H1 (cell line): ENCODE data around the gene MTNR1A. TPM values are rescaled to one million over a fixed set of nuclear protein-coding genes. Genes with fewer than 3 reads are reported as not detected.

Experiments
- CTCF ChIA-PET: fragments of 300-600 bp; sonication (Branson Sonifier 250); formaldehyde crosslinking; loops from one replicate; lab custom pipeline; 2021; ENCODE audit not compliant: partially characterized antibody; lab: Charles Lee
- POLR2A ChIA-PET: fragments of 300-600 bp; sonication (Branson Sonifier 250); formaldehyde crosslinking; loops from one replicate; lab custom pipeline; 2021; ENCODE audit warnings: inconsistent platforms; ENCODE audit not compliant: partially characterized antibody; lab: Charles Lee
- DNase-seq, 2 experiments: peaks; one replicate each; pipeline versions ENCODE4 v3.0.0 to v3.0.0-alpha.2; 2010 to 2022; ENCODE audit warnings: low spot score in 2 of 2, low read depth in 1 of 2, mixed read lengths in 1 of 2
- FAIRE-seq: peaks from 2 replicates; lab custom pipeline; 2011; peaks lifted over from hg19 to GRCh38; lab: Jason Lieb, UNC
- H2AFZ ChIP-seq: 2 replicates; pipeline ENCODE4 v1.8.1; 2012; ENCODE audit warnings: low read length, inconsistent platforms
- H2AK5ac ChIP-seq: 2 replicates; pipeline ENCODE4 v1.6.1; 2013; ENCODE audit warnings: low read depth, low read length
- H2BK120ac ChIP-seq: replicated peaks from 2 replicates; pipeline ENCODE3; 2013; ENCODE audit warnings: low read depth, low read length, inconsistent platforms
- H2BK12ac ChIP-seq: 2 replicates; pipeline ENCODE4 v1.6.1; 2013; ENCODE audit warnings: low read depth, low read length
- H2BK15ac ChIP-seq: 2 replicates; pipeline ENCODE4 v1.6.1; 2013; ENCODE audit warnings: low read length
- H2BK20ac ChIP-seq: 2 replicates; pipeline ENCODE4 v1.6.1; 2013; ENCODE audit warnings: low read length
- H2BK5ac ChIP-seq: 2 replicates; pipeline ENCODE4 v1.6.1; 2013; ENCODE audit warnings: low read depth, low read length
- H3K14ac ChIP-seq: 2 replicates; pipeline ENCODE4 v1.6.1; 2013; ENCODE audit warnings: inconsistent platforms; ENCODE audit not compliant: insufficient read length
- H3K18ac ChIP-seq: 2 replicates; pipeline ENCODE4 v1.6.1; 2013; ENCODE audit warnings: low read length; ENCODE audit errors: extremely low read depth
- H3K23ac ChIP-seq: 2 replicates; pipeline ENCODE4 v1.6.1; 2013; ENCODE audit warnings: inconsistent platforms; ENCODE audit not compliant: insufficient read length
- H3K23me2 ChIP-seq: 2 replicates; pipeline ENCODE4 v1.6.1; 2013; ENCODE audit warnings: low read depth, low read length
- H3K27ac ChIP-seq: 2 replicates; pipeline ENCODE4 v1.6.1; 2011; ENCODE audit warnings: low read depth, low read length, inconsistent platforms
- H3K27me3 ChIP-seq, 4 experiments: replicated peaks in 1 of 4; 1 replicate in 1 of 4; 2 replicates in 3 of 4; pipeline versions ENCODE4 v1.6.1 to v1.8.1; 2011 to 2013; ENCODE audit warnings: low read length in 3 of 4, mild to moderate bottlenecking in 3 of 4, inconsistent platforms in 2 of 4, mixed read lengths in 2 of 4, moderate library complexity in 1 of 4; ENCODE audit not compliant: control insufficient read depth in 3 of 4, insufficient read depth in 3 of 4; ENCODE audit errors: extremely low read depth in 1 of 4
- H3K36me3 ChIP-seq, 4 experiments: 2 replicates each; pipeline versions ENCODE4 v1.6.1 to v1.8.1; 2011 to 2013; ENCODE audit warnings: mild to moderate bottlenecking in 4 of 4, low read length in 3 of 4, moderate library complexity in 2 of 4, control low read depth in 1 of 4, inconsistent platforms in 1 of 4; ENCODE audit not compliant: insufficient read depth in 4 of 4, control insufficient read depth in 2 of 4
- H3K4ac ChIP-seq: replicated peaks from 2 replicates; pipeline ENCODE3; 2013; ENCODE audit warnings: low read length, low read depth, mixed read lengths, inconsistent platforms; ENCODE audit not compliant: insufficient read length
- H3K4me1 ChIP-seq, 4 experiments: replicated peaks in 1 of 4; 1 replicate in 1 of 4; 2 replicates in 3 of 4; pipeline versions ENCODE4 v1.6.1 to v1.8.1; 2011 to 2013; ENCODE audit warnings: low read length in 3 of 4, inconsistent platforms in 2 of 4, mixed read lengths in 1 of 4; ENCODE audit not compliant: insufficient read depth in 4 of 4, control insufficient read depth in 3 of 4
- H3K4me2 ChIP-seq, 2 experiments: 2 replicates each; pipeline versions ENCODE4 v1.6.1 to v1.8.1; 2011 to 2013; ENCODE audit warnings: low read depth in 2 of 2, low read length in 2 of 2, control low read depth in 1 of 2, inconsistent platforms in 1 of 2, mild to moderate bottlenecking in 1 of 2; ENCODE audit not compliant: insufficient read depth in 1 of 2
- H3K4me3 ChIP-seq, 4 experiments: fragments of 200-600, 300-600 bp in 1 of 4; sonication (generic), shearing (Covaris generic), sonication (Bioruptor Twin) in 1 of 4; 2 replicates each; pipeline versions ENCODE4 v1.5.1 to v1.8.1; 2011 to 2016; ENCODE audit warnings: low read length in 4 of 4, low read depth in 3 of 4, control low read depth in 2 of 4, inconsistent platforms in 2 of 4, mild to moderate bottlenecking in 2 of 4, mixed read lengths in 1 of 4, moderate library complexity in 1 of 4; ENCODE audit not compliant: insufficient read depth in 2 of 4; ENCODE audit errors: extremely low read depth in 1 of 4
- H3K56ac ChIP-seq: replicated peaks from 2 replicates; pipeline ENCODE3; 2013; ENCODE audit warnings: low read depth, mild to moderate bottlenecking, mixed read lengths, low read length, inconsistent platforms; ENCODE audit not compliant: insufficient read length
- H3K79me1 ChIP-seq: 2 replicates; pipeline ENCODE4 v1.6.1; 2013; ENCODE audit warnings: low read depth, low read length, control low read depth
- H3K79me2 ChIP-seq, 2 experiments: 2 replicates each; pipeline versions ENCODE4 v1.6.1 to v1.8.1; 2012 to 2013; ENCODE audit warnings: low read length in 2 of 2, mild to moderate bottlenecking in 2 of 2, inconsistent platforms in 1 of 2; ENCODE audit not compliant: insufficient read depth in 2 of 2, control insufficient read depth in 1 of 2
- H3K9ac ChIP-seq, 4 experiments: replicated peaks in 1 of 4; 1 replicate in 1 of 4; 2 replicates in 3 of 4; pipeline versions ENCODE4 v1.6.1 to v1.8.1; 2011 to 2013; ENCODE audit warnings: low read depth in 3 of 4, low read length in 3 of 4, control low read depth in 2 of 4, mild to moderate bottlenecking in 2 of 4, moderate library complexity in 2 of 4, inconsistent platforms in 1 of 4; ENCODE audit errors: extremely low read depth in 1 of 4
- H3K9me3 ChIP-seq, 2 experiments: 2 replicates each; pipeline versions ENCODE4 v1.6.1 to v1.8.1; 2012 to 2013; ENCODE audit warnings: mild to moderate bottlenecking in 2 of 2, moderate library complexity in 2 of 2, control low read depth in 1 of 2, inconsistent platforms in 1 of 2, low read depth in 1 of 2, low read length in 1 of 2, mixed read lengths in 1 of 2; ENCODE audit not compliant: insufficient read depth in 2 of 2
- H4K20me1 ChIP-seq, 2 experiments: replicated peaks in 1 of 2; 2 replicates each; pipeline versions ENCODE3 to v1.8.1; 2011 to 2013; ENCODE audit warnings: inconsistent platforms in 2 of 2, low read length in 2 of 2, mild to moderate bottlenecking in 1 of 2; ENCODE audit not compliant: insufficient read depth in 2 of 2, control insufficient read depth in 1 of 2
- H4K5ac ChIP-seq: 2 replicates; pipeline ENCODE4 v1.6.1; 2013; ENCODE audit warnings: low read length, low read depth, mixed read lengths, inconsistent platforms; ENCODE audit not compliant: insufficient read length
- H4K8ac ChIP-seq: 2 replicates; pipeline ENCODE4 v1.8.0; 2013; ENCODE audit warnings: mild to moderate bottlenecking, moderate library complexity, low read length, inconsistent platforms; ENCODE audit not compliant: insufficient read depth; ENCODE audit errors: extremely low read depth
- H4K91ac ChIP-seq: replicated peaks from 2 replicates; pipeline ENCODE3; 2013; ENCODE audit warnings: low read length, mixed read lengths, inconsistent platforms; ENCODE audit not compliant: insufficient read length
- BCL11A ChIP-seq, 2 experiments: IDR thresholded peaks; one replicate each; pipeline ENCODE4 v1.6.1; 2011; ENCODE audit warnings: low read depth in 2 of 2, low read length in 2 of 2, mild to moderate bottlenecking in 2 of 2
- JUN ChIP-seq: IDR thresholded peaks from 2 replicates; pipeline ENCODE4 v1.6.1; 2011; ENCODE audit warnings: low read depth, mild to moderate bottlenecking, improper control_type of control experiment, low read length
- JUND ChIP-seq: IDR thresholded peaks from 2 replicates; pipeline ENCODE4 v1.6.1; 2011; ENCODE audit warnings: mild to moderate bottlenecking, improper control_type of control experiment, low read length
- MAFK ChIP-seq: IDR thresholded peaks from 2 replicates; pipeline ENCODE4 v1.6.1; 2012; ENCODE audit warnings: low read depth, mild to moderate bottlenecking, improper control_type of control experiment, low read length
- RFX5 ChIP-seq: IDR thresholded peaks from 2 replicates; pipeline ENCODE4 v1.6.1; 2011; ENCODE audit warnings: low read depth, low read length, improper control_type of control experiment, borderline replicate concordance
- SAP30 ChIP-seq: fragments of 300-600 bp; sonication (generic); IDR thresholded peaks from 2 replicates; pipeline ENCODE4 v1.7.1; 2012; ENCODE audit warnings: low read length, moderate library complexity, mild to moderate bottlenecking, inconsistent platforms; ENCODE audit not compliant: insufficient read depth, insufficient replicate concordance
- TAF7 ChIP-seq: optimal IDR thresholded peaks from 2 replicates; pipeline ENCODE3; 2011; ENCODE audit warnings: low read depth, mild to moderate bottlenecking, inconsistent platforms, low read length, moderate library complexity, borderline replicate concordance
- TBP ChIP-seq: IDR thresholded peaks from 2 replicates; pipeline ENCODE4 v1.6.1; 2011; ENCODE audit warnings: low read depth, low read length, improper control_type of control experiment
- WGBS, 2 experiments: shearing (Covaris generic) in 1 of 2; methylation state at CpG; one replicate each; pipeline versions ENCODE4 v1.1.6 to v1.1.7; 2013 to 2015; ENCODE audit warnings: low lambda C conversion rate in 2 of 2, mixed read lengths in 2 of 2, inconsistent platforms in 1 of 2, low coverage in 1 of 2, missing lambda C conversion rate in 1 of 2; ENCODE audit not compliant: insufficient replicate concordance in 2 of 2, insufficient coverage in 1 of 2, insufficient read length in 1 of 2; ENCODE audit errors: extremely low coverage in 1 of 2, missing lambda C conversion rate in 1 of 2; 5-methylcytosine and 5-hydroxymethylcytosine counted together
- polyA plus RNA-seq, 7 experiments: library from polyadenylated mRNA; depleted of rRNA in 3 of 7; stranded (reverse) in 5 of 7; unstranded in 2 of 7; fragments of >200 nt in 5 of 7; fragments of 200-250 nt in 2 of 7; gene quantifications; 1 replicate in 5 of 7; 2 replicates in 1 of 7; 4 replicates in 1 of 7; pipeline versions ENCODE4 v1.2.1 to v1.2.3, GENCODE V29; 2011 to 2013; ENCODE audit warnings: missing spikeins in 2 of 7, mixed read lengths in 2 of 7
- total RNA-seq: library from RNA; stranded (reverse); fragmentation: NEBNext Ultra II Directional; extraction: Animal tissue kit (Norgen Biotek cat#: 25700); gene quantifications from 2 replicates; pipeline ENCODE4 v1.2.1, GENCODE V29; 2021

The MTNR1A gene
- total and polyA plus RNA-seq, 2 of the 8 experiments (the other 6 are each of a cell fraction or from before 2014, with no cell fraction given), result 0.45 to 1.0 TPM

- H3K79me1 ChIP-seq, result no peaks in the 10 kb centered on the region
- no peak overlapping the region for H2BK120ac ChIP-seq
- FAIRE-seq, result no peak
- H3K9ac ChIP-seq, result no peak overlapping the region
- ChIA-PET CTCF (interaction anchor here (0.5 to 0.7 kb wide), 2 partner anchors 51 to 76 kb away, joined by 3 to 4 read pairs; no protein-coding TSS in a partner anchor), POLR2A (interaction anchor here (1.1 kb wide), 1 partner anchor 11 kb away, joined by 5 read pairs; no protein-coding TSS in a partner anchor)
- DNase-seq, result no peak
- no peak overlapping the region for H2AFZ ChIP-seq
- H4K8ac ChIP-seq, result no peak overlapping the region
- TF ChIP-seq JUN (no peak), TBP (no peak), BCL11A (IDR thresholded peaks at IDR 0.05; ENCODE audit: low read depth in 2 of 2, low read length in 2 of 2) (no peak), JUND (no peak), RFX5 (no peak), MAFK (no peak), SAP30 (no peak), TAF7 (no peak)
- no peak overlapping the region for H3K56ac ChIP-seq
- H3K4ac ChIP-seq, result no peak overlapping the region
- no peak overlapping the region for H3K23ac ChIP-seq
- H3K79me2 ChIP-seq, result no peaks in the 10 kb centered on the region
- no peaks in the 10 kb centered on the region for H3K27me3 ChIP-seq
- H4K91ac ChIP-seq, result no peak overlapping the region
- no peak overlapping the region; the same call in 1 of the 2 replicates for H2AK5ac ChIP-seq
- H4K20me1 ChIP-seq, result no peaks in the 10 kb centered on the region
- no peak overlapping the region for H2BK12ac ChIP-seq
- H3K23me2 ChIP-seq, result no peaks in the 10 kb centered on the region; the same call in 1 of the 2 replicates
- H2BK15ac ChIP-seq, result no peak overlapping the region
- no peak overlapping the region for H2BK20ac ChIP-seq
- H3K18ac ChIP-seq, result no peak overlapping the region
- H3K4me1 ChIP-seq, result peaks cover 0 to 8% (median 4%) of the 10 kb centered on the region in 4 experiments; a peak in 1 of 7 replicates
- peaks cover 0 to 12% of the 10 kb centered on the region in 2 experiments; a peak in 3 of 4 replicates for H3K9me3 ChIP-seq
- no peak overlapping the region for H2BK5ac ChIP-seq
- no peak overlapping the region for H3K4me2 ChIP-seq
- H3K4me3 ChIP-seq, result no peak overlapping the region
- no peak overlapping the region for H3K27ac ChIP-seq
- WGBS, 2 experiments, result 91% methylated on average over 9 of the region's 9 CpGs; no CpG with 5 or more reads in 1 of the 2 experiments
- no peaks in the 10 kb centered on the region for H3K36me3 ChIP-seq
- H3K14ac ChIP-seq, result no peak overlapping the region
- H4K5ac ChIP-seq, result no peak overlapping the region
Measured at GRCh38 chr4:186487726-186488125, 67.6 kb downstream of the MTNR1A start.
